KOPT-K1 (cell line): ENCODE measurements around the gene MSANTD2.

Source experiments
- H3K27ac ChIP-seq: fragments of 200-600 bp; sonication (generic); 2 replicates; pipeline ENCODE4 v1.5.1; 2016; ENCODE audit warnings: antibody characterized with exemption, mild to moderate bottlenecking, low read depth, low read length; ENCODE audit not compliant: poor library complexity, severe bottlenecking
- H3K36me3 ChIP-seq: fragments of 200-600 bp; sonication (generic); 2 replicates; pipeline ENCODE4 v1.5.1; 2017; ENCODE audit warnings: antibody characterized with exemption, mild to moderate bottlenecking, low read length, moderate library complexity; ENCODE audit not compliant: insufficient read depth
- H3K9me3 ChIP-seq: fragments of 200-600 bp; sonication (generic); 2 replicates; pipeline ENCODE4 v1.5.1; 2017; ENCODE audit warnings: antibody characterized with exemption, low read length, mild to moderate bottlenecking; ENCODE audit not compliant: insufficient read depth, poor library complexity, severe bottlenecking

MSANTD2 gene

DNA sequence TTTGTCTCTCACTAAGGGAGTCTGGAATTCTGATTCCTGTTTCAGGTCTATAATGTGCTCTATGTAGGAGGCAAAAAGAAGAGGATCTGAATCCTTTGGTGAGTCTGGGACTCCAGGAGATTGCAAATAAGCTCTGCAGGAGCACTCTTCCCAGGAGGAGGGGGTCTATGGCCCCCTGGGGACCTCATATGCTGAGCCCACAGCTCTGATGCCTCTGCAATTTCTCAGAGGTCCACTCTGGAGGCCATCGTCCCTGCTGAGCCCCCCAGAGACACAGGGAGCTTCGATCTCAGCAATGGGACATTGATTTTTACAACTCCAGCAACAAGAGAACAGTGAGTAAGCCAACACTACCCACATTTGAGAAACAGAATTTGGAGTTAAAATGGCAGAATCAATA, 80.7 kb downstream of the MSANTD2 start:
- no peaks in the 10 kb centered on the region for H3K36me3 ChIP-seq

GRCh38 chr11:124718801-124719200, 81.4 kb downstream of the MSANTD2 start:
- no peaks in the 10 kb centered on the region for H3K9me3 ChIP-seq
- H3K36me3 ChIP-seq = no peaks in the 10 kb centered on the region
- no peak overlapping the region for H3K27ac ChIP-seq

More for the DNA sequence above, 80.7 kb downstream of the MSANTD2 start:
- no peaks in the 10 kb centered on the region for H3K9me3 ChIP-seq
- H3K27ac ChIP-seq = no peak overlapping the region

GRCh38 chr11:124717786-124718651, 82.2 kb downstream of the MSANTD2 start:
- no peaks in the 10 kb centered on the region for H3K9me3 ChIP-seq
- H3K27ac ChIP-seq = no peak overlapping the region
- no peaks in the 10 kb centered on the region for H3K36me3 ChIP-seq

- no peaks in the 10 kb centered on the region for H3K36me3 ChIP-seq
- H3K9me3 ChIP-seq = no peaks in the 10 kb centered on the region
- no peak overlapping the region for H3K27ac ChIP-seq
These were observed 82.8 kb downstream of the MSANTD2 start for GRCh38 chr11:124717421-124717785.

- H3K9me3 ChIP-seq = no peaks in the 10 kb centered on the region
- no peak overlapping the region for H3K27ac ChIP-seq
- H3K36me3 ChIP-seq = no peaks in the 10 kb centered on the region
These were observed 83.6 kb downstream of the MSANTD2 start for GRCh38 chr11:124716591-124716990.
